Measurements from ENCODE around the gene MMP10. TPM values are rescaled to one million over a fixed set of nuclear protein-coding genes. Genes with fewer than 3 reads are reported as not detected.

The MMP10 gene
- total RNA-seq, result not detected in 2 replicates
- long read RNA-seq, partial matches to known transcripts, result 0 of 1 reads
- long read RNA-seq, other reads (novel, unspliced or antisense), result 1 of 1 reads

DNA sequence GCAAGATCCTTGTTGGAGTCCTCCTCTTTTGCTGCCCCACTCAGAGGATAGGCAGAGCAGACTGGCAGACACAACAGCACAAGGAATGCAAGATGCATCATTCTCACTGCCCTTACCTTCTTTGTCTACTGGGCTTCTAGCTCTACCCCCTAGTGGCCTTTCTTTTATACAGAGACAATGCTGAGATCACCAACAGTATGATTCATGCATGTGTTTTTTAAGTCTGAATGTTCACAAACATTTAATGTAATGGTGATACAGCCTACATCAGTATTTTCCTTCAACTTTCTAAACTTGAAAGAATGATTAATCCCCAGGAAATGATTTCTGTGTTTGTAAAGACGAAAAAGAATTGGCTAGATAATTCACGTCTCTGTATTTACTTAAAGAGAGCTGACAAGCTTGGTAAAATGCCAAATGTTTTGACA lies at the start of gene MMP10:
Gene MMP10, minus strand, starts transcription at position 138 of the 428 bp plus-strand sequence. Its CDS starts 37 bp downstream, at position 101.
- no peak for DNase-seq (ENCODE audit: extremely low spot score, unreplicated experiment)
- Mint-ChIP-seq H3K36me3 (ENCODE audit: unreplicated experiment) (no peaks in the 10 kb centered on the region), H3K27ac (ENCODE audit: unreplicated experiment) (no peak within 1 kb of the TSS), H3K9me3 (ENCODE audit: unreplicated experiment) (peaks cover 4% of the 10 kb centered on the region), H3K27me3 (ENCODE audit: unreplicated experiment) (peaks cover 2% of the 10 kb centered on the region), H3K4me1 (ENCODE audit: unreplicated experiment) (peaks cover 9% of the 10 kb centered on the region), H3K4me3 (ENCODE audit: unreplicated experiment) (no peak within 1 kb of the TSS)
- TF ChIP-seq, protein P1, sequence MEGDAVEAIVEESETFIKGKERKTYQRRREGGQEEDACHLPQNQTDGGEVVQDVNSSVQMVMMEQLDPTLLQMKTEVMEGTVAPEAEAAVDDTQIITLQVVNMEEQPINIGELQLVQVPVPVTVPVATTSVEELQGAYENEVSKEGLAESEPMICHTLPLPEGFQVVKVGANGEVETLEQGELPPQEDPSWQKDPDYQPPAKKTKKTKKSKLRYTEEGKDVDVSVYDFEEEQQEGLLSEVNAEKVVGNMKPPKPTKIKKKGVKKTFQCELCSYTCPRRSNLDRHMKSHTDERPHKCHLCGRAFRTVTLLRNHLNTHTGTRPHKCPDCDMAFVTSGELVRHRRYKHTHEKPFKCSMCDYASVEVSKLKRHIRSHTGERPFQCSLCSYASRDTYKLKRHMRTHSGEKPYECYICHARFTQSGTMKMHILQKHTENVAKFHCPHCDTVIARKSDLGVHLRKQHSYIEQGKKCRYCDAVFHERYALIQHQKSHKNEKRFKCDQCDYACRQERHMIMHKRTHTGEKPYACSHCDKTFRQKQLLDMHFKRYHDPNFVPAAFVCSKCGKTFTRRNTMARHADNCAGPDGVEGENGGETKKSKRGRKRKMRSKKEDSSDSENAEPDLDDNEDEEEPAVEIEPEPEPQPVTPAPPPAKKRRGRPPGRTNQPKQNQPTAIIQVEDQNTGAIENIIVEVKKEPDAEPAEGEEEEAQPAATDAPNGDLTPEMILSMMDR (IDR thresholded peaks at IDR 0.05), result peak; percentile 57

DNA sequence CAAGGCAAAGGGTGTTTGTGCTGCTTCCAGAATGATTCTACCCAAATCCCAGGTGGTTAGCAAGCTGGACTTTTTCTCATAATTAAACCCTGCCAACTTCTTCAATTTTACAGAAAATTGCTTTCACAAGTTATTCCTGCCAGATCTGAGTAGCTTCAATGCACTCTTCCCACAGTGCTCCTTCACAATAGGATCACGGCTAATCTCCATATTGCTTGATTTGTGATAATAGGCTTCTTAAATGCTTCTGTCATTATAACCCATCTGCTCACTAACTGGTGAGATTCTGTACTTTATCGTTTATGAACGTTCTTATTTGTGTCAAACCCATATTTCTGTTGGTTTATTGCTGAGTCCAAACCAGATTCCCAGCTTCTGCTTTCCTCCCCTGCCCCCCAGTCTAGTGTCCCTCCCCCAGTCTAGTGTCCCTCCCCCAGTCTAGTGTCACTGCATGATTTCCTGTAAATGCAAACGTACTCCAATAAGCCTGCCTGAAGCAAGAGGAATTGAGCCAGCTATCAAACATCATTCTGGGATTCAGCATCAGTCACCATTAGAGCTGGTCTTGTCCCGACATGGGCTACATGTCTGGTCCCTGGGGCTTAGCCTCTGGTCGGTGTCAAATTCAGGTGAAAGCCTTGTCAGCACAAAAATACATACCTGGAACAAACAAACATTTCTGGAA lies 49.0 kb upstream of the MMP10 start:
- no peaks in the 10 kb centered on the region for H3K36me3 Mint-ChIP-seq (ENCODE audit: unreplicated experiment)
- H3K27ac Mint-ChIP-seq (ENCODE audit: unreplicated experiment), result no peak overlapping the region
- no peak overlapping the region for H3K4me3 Mint-ChIP-seq (ENCODE audit: unreplicated experiment)
- no peak for DNase-seq (ENCODE audit: extremely low spot score, unreplicated experiment)
- TF ChIP-seq, protein P1 (IDR thresholded peaks at IDR 0.05), result no peak
- peaks cover 20% of the 10 kb centered on the region for H3K27me3 Mint-ChIP-seq (ENCODE audit: unreplicated experiment)
- H3K9me3 Mint-ChIP-seq (ENCODE audit: unreplicated experiment), result no peaks in the 10 kb centered on the region
- H3K4me1 Mint-ChIP-seq (ENCODE audit: unreplicated experiment), result no peaks in the 10 kb centered on the region

DNA sequence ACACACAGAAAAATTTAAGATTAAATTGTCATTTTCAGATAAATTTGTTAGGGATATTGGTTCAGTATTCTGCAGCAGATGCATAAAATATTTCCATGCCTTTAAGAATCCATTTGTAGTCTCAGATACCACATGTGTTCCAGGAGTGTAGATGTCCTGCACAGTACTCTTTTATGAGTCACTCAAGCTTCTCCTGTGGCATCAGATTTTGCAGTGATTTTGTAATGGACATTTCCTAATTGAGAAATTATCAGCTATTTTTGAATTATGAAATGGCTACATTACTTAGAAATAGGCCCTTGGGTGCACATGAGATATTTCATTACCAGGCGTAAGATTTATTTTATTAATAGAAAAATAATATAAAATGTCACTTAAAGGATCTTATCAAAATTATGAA lies 44.1 kb upstream of the MMP10 start:
- TF ChIP-seq, protein P1 (IDR thresholded peaks at IDR 0.05), result no peak
- H3K27ac Mint-ChIP-seq (ENCODE audit: unreplicated experiment), result no peak overlapping the region
- H3K27me3 Mint-ChIP-seq (ENCODE audit: unreplicated experiment), result peaks cover 6% of the 10 kb centered on the region
- no peaks in the 10 kb centered on the region for H3K4me1 Mint-ChIP-seq (ENCODE audit: unreplicated experiment)
- H3K9me3 Mint-ChIP-seq (ENCODE audit: unreplicated experiment), result no peaks in the 10 kb centered on the region
- H3K36me3 Mint-ChIP-seq (ENCODE audit: unreplicated experiment), result no peaks in the 10 kb centered on the region
- no peak for DNase-seq (ENCODE audit: extremely low spot score, unreplicated experiment)
- no peak overlapping the region for H3K4me3 Mint-ChIP-seq (ENCODE audit: unreplicated experiment)

DNA sequence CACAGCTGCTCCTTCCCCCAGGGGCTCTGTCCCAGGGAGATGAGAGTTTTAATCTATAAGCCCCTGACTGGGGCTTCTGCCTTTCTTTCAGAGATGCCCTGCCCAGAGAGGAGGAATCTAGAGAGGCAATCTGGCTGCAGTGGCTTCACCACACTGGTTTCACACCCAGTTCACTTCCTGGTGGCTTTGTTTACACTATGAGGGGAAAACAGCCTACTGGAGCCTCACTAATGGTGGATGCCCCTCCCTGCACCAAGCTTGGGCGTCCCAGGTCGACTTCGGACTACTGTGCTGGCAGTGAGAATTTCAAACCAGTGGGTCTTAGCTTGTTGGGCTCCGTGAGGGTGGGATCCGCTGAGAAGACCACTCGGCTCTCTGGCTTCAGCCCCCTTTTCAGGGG lies 39.1 kb upstream of the MMP10 start:
- Mint-ChIP-seq H3K4me3 (ENCODE audit: unreplicated experiment) (no peak overlapping the region), H3K27me3 (ENCODE audit: unreplicated experiment) (peaks cover 22% of the 10 kb centered on the region), H3K36me3 (ENCODE audit: unreplicated experiment) (peaks cover 2% of the 10 kb centered on the region), H3K9me3 (ENCODE audit: unreplicated experiment) (peaks cover 23% of the 10 kb centered on the region), H3K27ac (ENCODE audit: unreplicated experiment) (no peak overlapping the region), H3K4me1 (ENCODE audit: unreplicated experiment) (no peaks in the 10 kb centered on the region)
- TF ChIP-seq, protein P1 (IDR thresholded peaks at IDR 0.05), result no peak
- no peak for DNase-seq (ENCODE audit: extremely low spot score, unreplicated experiment)

DNA sequence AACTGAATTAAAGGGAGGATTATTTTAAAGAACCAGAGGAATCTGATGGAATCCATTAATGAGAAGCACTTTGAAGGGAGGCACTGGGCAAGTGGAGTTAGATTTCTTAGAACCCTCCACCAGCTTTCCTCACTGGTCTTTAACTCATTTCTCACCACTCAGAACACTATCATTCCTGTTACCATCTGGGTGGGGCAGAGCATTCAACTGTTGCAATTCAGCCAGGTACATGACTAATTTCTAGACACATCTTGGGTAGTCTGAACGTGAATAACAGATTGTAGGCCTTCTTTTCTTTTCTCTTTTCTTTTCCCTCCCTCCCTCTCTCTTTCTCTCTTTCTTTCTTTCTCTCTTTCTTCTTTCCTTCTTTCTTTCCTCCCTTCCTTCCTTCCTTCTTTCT lies 33.1 kb upstream of the MMP10 start:
- Mint-ChIP-seq H3K4me1 (ENCODE audit: unreplicated experiment) (no peaks in the 10 kb centered on the region), H3K36me3 (ENCODE audit: unreplicated experiment) (peaks cover 2% of the 10 kb centered on the region), H3K27me3 (ENCODE audit: unreplicated experiment) (peaks cover 30% of the 10 kb centered on the region), H3K27ac (ENCODE audit: unreplicated experiment) (no peak overlapping the region), H3K4me3 (ENCODE audit: unreplicated experiment) (no peak overlapping the region), H3K9me3 (ENCODE audit: unreplicated experiment) (peaks cover 21% of the 10 kb centered on the region)
- DNase-seq (ENCODE audit: extremely low spot score, unreplicated experiment), result no peak
- TF ChIP-seq, protein P1 (IDR thresholded peaks at IDR 0.05), result no peak

Measured in osteocyte (in vitro differentiated cells).